KOPT-K1 (cell line): Measurements from ENCODE around the gene CD7.
"Not testable (repeated sequence)": the region's sequence is repeated elsewhere in the genome, so short reads cannot be mapped to it uniquely, and the experiment has no call there.

Experiments used
- H3K27ac ChIP-seq: fragments of 200-600 bp; sonication (generic); 2 replicates; pipeline ENCODE4 v1.5.1; 2016; ENCODE audit warnings: antibody characterized with exemption, mild to moderate bottlenecking, low read depth, low read length; ENCODE audit not compliant: poor library complexity, severe bottlenecking
- H3K36me3 ChIP-seq: fragments of 200-600 bp; sonication (generic); 2 replicates; pipeline ENCODE4 v1.5.1; 2017; ENCODE audit warnings: antibody characterized with exemption, mild to moderate bottlenecking, low read length, moderate library complexity; ENCODE audit not compliant: insufficient read depth
- H3K9me3 ChIP-seq: fragments of 200-600 bp; sonication (generic); 2 replicates; pipeline ENCODE4 v1.5.1; 2017; ENCODE audit warnings: antibody characterized with exemption, low read length, mild to moderate bottlenecking; ENCODE audit not compliant: insufficient read depth, poor library complexity, severe bottlenecking

CD7 gene

DNA sequence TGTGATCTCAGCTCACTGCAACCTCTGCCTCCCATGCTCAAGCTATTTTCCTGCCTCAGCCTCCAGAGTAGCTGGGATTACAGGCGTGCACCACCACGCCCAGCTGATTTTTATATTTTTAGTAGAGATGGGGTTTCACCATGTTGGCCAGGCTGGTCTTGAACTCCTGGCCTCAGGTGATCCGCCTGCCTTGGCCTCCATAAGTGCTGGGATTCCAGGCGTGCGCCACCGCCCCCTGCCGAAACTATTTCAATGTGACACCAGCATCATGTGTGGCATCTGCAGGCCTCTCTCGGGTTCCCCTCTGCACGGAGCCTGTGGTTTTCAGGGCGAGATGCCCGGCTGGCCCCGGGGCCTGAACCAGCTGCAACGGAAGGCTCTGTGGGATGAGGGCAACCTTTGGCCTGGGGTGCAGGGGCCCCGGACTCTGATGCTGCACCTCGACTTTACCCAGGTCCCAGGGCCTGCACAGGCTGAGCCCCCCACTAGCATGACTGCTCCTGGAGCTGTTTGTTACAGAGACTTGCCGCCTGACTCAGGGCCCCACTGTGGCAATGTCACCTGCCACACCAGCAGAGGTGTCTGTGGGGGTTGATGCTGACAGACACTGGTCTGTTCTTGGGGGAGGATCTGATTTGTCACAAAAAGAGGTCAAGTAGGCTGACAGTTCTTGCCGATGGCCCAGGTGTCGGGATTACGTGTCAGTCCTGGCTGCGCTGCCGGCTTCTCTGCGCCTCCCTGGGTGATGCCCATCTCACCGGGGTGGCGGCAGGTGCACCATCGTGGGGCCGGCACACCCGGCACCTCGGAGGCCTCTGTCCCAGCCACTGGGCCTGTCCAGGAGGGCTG is 33.0 kb upstream of the CD7 start:
- no peaks in the 10 kb centered on the region for H3K9me3 ChIP-seq
- H3K36me3 ChIP-seq, result no peaks in the 10 kb centered on the region
- H3K27ac ChIP-seq, result no peak overlapping the region

DNA sequence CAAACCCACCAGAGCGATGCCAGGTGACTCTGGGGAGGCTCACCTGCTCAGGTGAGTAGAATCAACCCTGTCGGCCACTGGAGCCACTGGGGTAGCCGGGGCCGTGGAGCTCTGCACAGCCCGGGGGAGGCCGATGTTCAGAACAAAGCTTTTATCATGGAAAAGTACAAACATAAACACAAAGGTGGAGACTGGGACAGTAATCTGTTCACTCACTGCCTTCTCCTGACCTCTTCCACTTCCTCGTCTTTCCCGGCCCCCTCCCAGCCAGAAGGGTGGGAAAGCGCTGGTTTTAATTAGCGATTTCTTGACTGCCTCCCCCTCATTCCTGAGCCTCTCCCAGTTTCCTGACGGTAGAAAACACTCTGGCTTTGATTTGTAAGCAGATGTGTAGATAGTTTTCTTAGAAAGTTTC is 31.9 kb upstream of the CD7 start:
- Histone ChIP-seq H3K9me3 (no peaks in the 10 kb centered on the region), H3K27ac (no peak overlapping the region), H3K36me3 (no peaks in the 10 kb centered on the region)

DNA sequence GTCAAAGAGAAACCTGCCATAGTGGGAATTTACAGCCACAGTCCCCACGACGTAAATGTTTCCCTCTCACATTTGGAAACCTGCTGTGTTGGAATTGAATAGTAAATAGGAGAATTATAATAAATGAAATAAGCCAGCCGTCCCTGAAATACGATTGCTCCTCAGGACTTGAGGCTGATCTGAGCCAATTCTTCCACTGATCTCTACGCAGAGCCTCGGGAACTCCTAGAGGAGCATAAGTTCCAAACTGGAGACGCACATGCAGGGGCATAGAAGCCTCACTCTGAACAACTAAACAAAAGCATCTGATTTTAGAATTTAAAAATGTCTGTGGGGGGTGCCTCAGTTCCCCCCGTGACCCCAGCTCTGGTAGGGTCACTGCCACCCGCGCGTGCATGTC is 31.5 kb upstream of the CD7 start:
- Histone ChIP-seq H3K27ac (no peak overlapping the region), H3K36me3 (no peaks in the 10 kb centered on the region), H3K9me3 (no peaks in the 10 kb centered on the region)

GRCh38 chr17:82348434-82348833 is 31.0 kb upstream of the CD7 start:
- Histone ChIP-seq H3K27ac (no peak overlapping the region), H3K36me3 (no peaks in the 10 kb centered on the region), H3K9me3 (no peaks in the 10 kb centered on the region)

GRCh38 chr17:82347994-82348393 is 30.6 kb upstream of the CD7 start:
- not testable (repeated sequence) for H3K36me3 ChIP-seq, H3K9me3 ChIP-seq, H3K27ac ChIP-seq

DNA sequence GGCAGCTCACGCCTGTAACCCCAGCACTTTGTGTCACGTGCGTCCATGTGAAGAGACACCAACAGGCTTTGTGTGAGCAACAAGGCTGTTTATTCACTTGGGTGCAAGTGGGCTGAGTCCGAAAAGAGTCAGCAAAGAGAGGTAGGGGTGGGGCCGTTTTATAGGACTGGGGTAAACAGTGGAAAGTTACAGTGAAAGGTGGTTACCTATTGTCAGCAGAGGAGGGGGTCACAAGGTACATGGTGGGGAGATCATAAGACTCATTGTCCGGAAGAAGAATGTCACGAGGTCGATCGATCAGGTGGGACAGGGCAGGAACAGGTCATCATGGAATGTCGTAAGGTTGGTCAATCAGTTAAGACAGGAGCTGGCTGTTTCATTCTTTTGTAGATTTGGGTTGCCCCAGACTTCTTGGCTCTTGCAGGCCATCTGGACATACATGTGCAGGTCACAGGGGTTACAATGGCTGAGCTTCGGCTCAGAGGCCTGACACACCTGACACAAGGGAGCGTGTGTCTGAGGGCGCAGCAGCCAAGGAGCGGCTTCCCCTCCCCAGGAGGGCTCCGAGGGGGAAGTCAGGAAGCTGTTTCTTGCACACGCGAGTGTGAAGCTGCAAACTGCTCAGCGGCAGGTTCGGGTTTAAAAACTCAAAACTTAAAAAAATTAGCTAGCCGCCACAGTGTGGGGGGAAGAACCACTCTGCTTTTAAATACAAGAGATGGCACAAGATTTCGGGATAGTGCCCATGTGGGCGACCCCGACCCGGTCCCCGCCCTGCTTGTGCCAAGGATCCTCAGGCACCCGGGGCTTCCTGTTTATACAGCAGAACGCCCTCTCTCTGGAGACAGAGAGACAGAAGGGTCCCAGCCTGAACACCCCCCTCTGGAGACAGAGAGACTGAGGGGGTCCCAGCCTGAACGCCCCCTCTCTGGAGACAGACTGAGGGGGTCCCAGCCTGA is 29.2 kb upstream of the CD7 start:
- H3K9me3 ChIP-seq, result no peaks in the 10 kb centered on the region
- no peaks in the 10 kb centered on the region for H3K36me3 ChIP-seq
- no peak overlapping the region for H3K27ac ChIP-seq

GRCh38 chr17:82345151-82345976 is 28.0 kb upstream of the CD7 start:
- Histone ChIP-seq H3K27ac (no peak overlapping the region), H3K9me3 (peaks cover 6% of the 10 kb centered on the region), H3K36me3 (no peaks in the 10 kb centered on the region)

DNA sequence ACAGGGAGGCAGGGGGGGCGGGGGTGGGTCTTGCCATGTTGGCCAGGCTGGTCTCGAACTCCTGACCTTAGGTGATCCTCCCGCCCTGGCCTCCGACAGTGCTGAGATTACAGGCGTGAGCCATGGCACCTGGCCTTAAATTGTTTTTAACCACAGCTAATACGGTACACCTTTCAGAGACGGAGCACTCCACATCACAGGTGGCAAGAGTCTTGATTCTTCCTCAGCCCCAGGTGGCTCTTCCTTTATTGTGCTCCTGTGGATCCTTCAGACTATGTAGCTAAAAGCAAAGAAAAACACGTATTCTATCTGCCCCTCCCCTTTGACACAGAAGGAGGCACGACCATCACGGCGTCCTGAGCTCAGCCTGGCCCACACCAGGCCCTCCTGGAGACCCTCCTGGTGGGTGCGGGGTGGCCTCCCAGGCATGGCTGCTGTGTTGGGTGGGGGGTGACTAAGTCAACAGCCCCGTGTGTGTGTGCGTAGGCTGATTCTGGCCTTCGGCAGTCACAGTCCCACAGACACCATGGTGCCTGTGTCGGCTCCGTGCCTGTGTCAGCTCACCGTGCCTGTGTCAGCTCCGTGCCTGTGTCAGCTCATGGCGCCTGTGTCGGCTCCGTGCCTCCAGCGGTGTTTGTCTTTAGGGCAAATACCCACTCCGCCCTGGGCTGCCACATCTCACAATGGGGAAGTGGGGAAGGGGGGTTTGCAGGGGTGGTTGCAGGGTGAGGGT is 26.9 kb upstream of the CD7 start:
- peaks cover 6% of the 10 kb centered on the region for H3K9me3 ChIP-seq
- no peak overlapping the region for H3K27ac ChIP-seq
- H3K36me3 ChIP-seq, result no peaks in the 10 kb centered on the region

- Histone ChIP-seq H3K36me3 (no peaks in the 10 kb centered on the region), H3K9me3 (peaks cover 6% of the 10 kb centered on the region), H3K27ac (no peak overlapping the region)
Observed at GRCh38 chr17:82343560-82343959, 26.2 kb upstream of the CD7 start.

- Histone ChIP-seq H3K27ac (no peak overlapping the region), H3K9me3 (peaks cover 6% of the 10 kb centered on the region)
Observed at GRCh38 chr17:82342361-82343079, 25.1 kb upstream of the CD7 start.

DNA sequence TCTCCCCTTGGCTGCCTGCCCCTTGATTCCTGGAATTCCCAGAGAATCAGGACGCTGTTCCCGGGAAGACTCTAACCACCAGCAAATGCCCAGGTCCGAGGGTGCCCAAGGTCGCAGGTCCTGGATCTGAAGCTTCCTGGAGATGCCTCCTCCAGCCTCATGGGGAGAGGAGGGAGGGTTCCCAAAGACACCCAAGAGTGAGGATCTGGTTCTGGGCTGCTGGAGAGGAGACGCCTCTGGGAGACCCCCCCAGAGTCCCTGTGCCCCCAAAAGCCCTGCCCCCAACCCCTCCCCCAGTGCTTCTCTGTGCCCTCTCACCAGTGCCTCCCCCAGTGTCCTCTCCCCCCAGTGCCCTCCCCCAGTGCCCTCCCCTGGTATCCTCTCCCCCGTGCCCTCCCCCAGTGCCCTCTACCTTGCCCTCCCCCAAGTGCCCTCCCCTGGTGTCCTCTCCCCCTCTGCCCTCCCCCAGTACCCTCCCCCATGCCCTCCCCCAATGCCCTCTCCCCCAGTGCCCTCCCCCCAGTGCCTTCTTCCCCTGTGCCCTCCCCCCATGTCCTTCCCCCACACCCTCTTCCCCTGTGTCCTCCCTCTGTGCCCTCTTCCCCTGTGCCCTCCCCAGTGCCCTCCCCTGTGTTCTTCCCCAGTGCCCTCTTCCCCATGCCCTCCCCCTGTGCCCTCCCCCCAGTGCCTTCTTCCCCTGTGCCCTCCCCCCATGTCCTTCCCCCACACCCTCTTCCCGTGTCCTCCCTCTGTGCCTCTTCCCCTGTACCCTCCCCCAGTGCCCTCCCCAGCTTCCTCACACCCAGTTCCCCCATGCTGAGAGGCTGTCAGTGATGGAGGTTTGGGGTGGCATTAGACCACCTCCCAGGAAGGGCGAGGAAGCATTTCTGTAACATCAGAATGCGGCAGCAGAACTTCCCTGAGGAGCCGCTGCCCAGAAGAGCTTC is 22.5 kb upstream of the CD7 start:
- H3K9me3 ChIP-seq, result peaks cover 6% of the 10 kb centered on the region
- no peaks in the 10 kb centered on the region for H3K36me3 ChIP-seq
- no peak overlapping the region for H3K27ac ChIP-seq

More at GRCh38 chr17:82342361-82343079, 25.1 kb upstream of the CD7 start:
- no peaks in the 10 kb centered on the region for H3K36me3 ChIP-seq

DNA sequence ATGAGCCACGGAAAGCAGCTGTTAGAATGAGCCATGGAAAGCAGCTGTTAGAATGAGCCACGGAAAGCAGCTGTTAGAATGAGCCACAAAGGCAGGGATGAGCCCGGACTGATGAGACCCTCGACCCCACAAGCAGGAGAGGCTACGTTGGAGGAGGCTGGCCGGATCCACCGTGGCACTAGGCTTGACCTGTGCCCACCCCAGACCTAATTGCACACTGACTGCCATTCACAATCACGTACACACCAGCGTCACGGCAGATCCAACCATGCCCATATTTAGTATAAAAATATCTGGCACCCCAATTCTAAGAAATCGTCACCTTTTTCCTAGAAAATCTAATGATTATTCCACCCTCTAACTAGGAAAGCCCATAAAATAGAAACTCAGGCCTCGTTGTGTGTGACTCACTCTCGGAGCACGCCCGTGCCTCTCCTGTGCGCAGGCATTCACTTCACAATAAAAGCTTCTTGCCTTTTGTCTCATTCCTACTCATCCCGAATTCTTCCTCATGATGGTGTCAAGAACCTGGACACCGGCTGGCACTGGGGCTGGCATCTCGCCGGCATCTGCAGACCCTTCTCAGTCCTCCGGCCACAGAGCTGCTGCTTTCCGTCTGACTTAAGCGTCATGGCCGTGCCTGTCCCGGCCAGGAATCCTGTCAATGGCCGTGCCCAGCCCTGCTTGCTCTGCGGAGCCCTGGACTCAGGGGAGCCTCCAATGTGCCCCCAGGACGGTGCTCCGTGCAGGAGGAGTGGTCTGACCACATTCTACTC is 21.6 kb upstream of the CD7 start:
- Histone ChIP-seq H3K27ac (no peak overlapping the region), H3K9me3 (peaks cover 6% of the 10 kb centered on the region), H3K36me3 (no peaks in the 10 kb centered on the region)
